T-helper 2 cell treated with Interferon-gamma antibody and Interleukin-4, amounts not matched to agents 5 μg/mL and 100 μg/mL, for 36 hours (primary cell): ENCODE measurements around the gene IPPK.
"Not testable (repeated sequence)": the region's sequence is repeated elsewhere in the genome, so short reads cannot be mapped to it uniquely, and the experiment has no call there.

Source experiments
- DNase-seq: peaks from one replicate; pipeline ENCODE4 v3.0.0; 2021; ENCODE audit warnings: low spot score
- H3K27ac Mint-ChIP-seq: one replicate; pipeline ENCODE4 v1.8.0; 2021; ENCODE audit warnings: mild to moderate bottlenecking, mixed read lengths
- H3K27me3 Mint-ChIP-seq: one replicate; pipeline ENCODE4 v1.8.0; 2021; ENCODE audit warnings: low read depth, mixed read lengths
- H3K36me3 Mint-ChIP-seq: one replicate; pipeline ENCODE4 v1.8.0; 2021; ENCODE audit warnings: low read depth, mixed read lengths
- H3K4me1 Mint-ChIP-seq: one replicate; pipeline ENCODE4 v1.8.0; 2021; ENCODE audit warnings: low read depth, mixed read lengths
- H3K4me3 Mint-ChIP-seq: one replicate; pipeline ENCODE4 v1.8.0; 2022; ENCODE audit warnings: mild to moderate bottlenecking, moderate library complexity, mixed read lengths
- H3K9me3 Mint-ChIP-seq: one replicate; pipeline ENCODE4 v1.8.0; 2021; ENCODE audit warnings: mixed read lengths

IPPK gene

GRCh38 chr9:92571871-92572270 lies 98.1 kb downstream of the IPPK start:
- H3K4me1 Mint-ChIP-seq, H3K36me3 Mint-ChIP-seq, H3K27ac Mint-ChIP-seq, H3K27me3 Mint-ChIP-seq, DNase-seq, H3K4me3 Mint-ChIP-seq: not testable (repeated sequence)
- H3K9me3 Mint-ChIP-seq = peaks cover 12% of the 10 kb centered on the region

- no peaks in the 10 kb centered on the region for H3K36me3 Mint-ChIP-seq
- H3K4me3 Mint-ChIP-seq = no peak overlapping the region
- H3K27me3 Mint-ChIP-seq = no peaks in the 10 kb centered on the region
- peaks cover 2% of the 10 kb centered on the region for H3K4me1 Mint-ChIP-seq
- H3K9me3 Mint-ChIP-seq = peaks cover 10% of the 10 kb centered on the region
- no peak overlapping the region for H3K27ac Mint-ChIP-seq
- no peak for DNase-seq
Observed at GRCh38 chr9:92564982-92565381, 104.9 kb downstream of the IPPK start.

GRCh38 chr9:92564504-92564903 lies 105.4 kb downstream of the IPPK start:
- Mint-ChIP-seq H3K27me3 (no peaks in the 10 kb centered on the region), H3K4me3 (no peak overlapping the region), H3K27ac (no peak overlapping the region), H3K4me1 (peaks cover 2% of the 10 kb centered on the region), H3K9me3 (peaks cover 10% of the 10 kb centered on the region), H3K36me3 (no peaks in the 10 kb centered on the region)
- no peak for DNase-seq
